Keratinocyte (primary cell): ENCODE data around the gene TAPT1. TPM values are rescaled to one million over a fixed set of nuclear protein-coding genes. Genes with fewer than 3 reads are reported as not detected.

Experiments
- DNase-seq: peaks from one replicate; pipeline ENCODE4 v3.0.0-alpha.2; 2011; ENCODE audit warnings: low read depth, missing footprints, low spot score
- FAIRE-seq: peaks from 2 replicates; lab custom pipeline; 2011; peaks lifted over from hg19 to GRCh38; lab: Jason Lieb, UNC
- H2AFZ ChIP-seq: 2 replicates; pipeline ENCODE4 v1.6.0; 2012; ENCODE audit warnings: low read length, control low read depth, inconsistent platforms; ENCODE audit not compliant: control insufficient read depth
- H3K27ac ChIP-seq: 2 replicates; pipeline ENCODE4 v1.5.1; 2011; ENCODE audit warnings: low read length; ENCODE audit not compliant: control insufficient read depth, insufficient read depth
- H3K27me3 ChIP-seq: 3 replicates; pipeline ENCODE4 v1.6.0; 2011; ENCODE audit warnings: low read length; ENCODE audit not compliant: control insufficient read depth, insufficient read depth; ENCODE audit errors: extremely low read depth
- H3K36me3 ChIP-seq, 2 experiments: 2 replicates in 1 of 2; 3 replicates in 1 of 2; pipeline ENCODE4 v1.5.1; 2011; ENCODE audit warnings: low read length in 2 of 2, mild to moderate bottlenecking in 1 of 2; ENCODE audit not compliant: control insufficient read depth in 2 of 2, insufficient read depth in 2 of 2; ENCODE audit errors: extremely low read depth in 1 of 2
- H3K4me1 ChIP-seq: 3 replicates; pipeline ENCODE4 v1.5.1; 2011; ENCODE audit warnings: low read length; ENCODE audit not compliant: control insufficient read depth, insufficient read depth; ENCODE audit errors: extremely low read depth
- H3K4me2 ChIP-seq: 3 replicates; pipeline ENCODE4 v1.6.0; 2011; ENCODE audit warnings: low read depth, low read length; ENCODE audit not compliant: control insufficient read depth, insufficient read depth; ENCODE audit errors: extremely low read depth
- H3K4me3 ChIP-seq, 3 experiments: fragments of 200-600 bp in 1 of 3; sonication (generic) in 1 of 3; 2 replicates in 2 of 3; 3 replicates in 1 of 3; pipeline ENCODE4 v1.5.1; 2011 to 2016; ENCODE audit warnings: low read length in 3 of 3, mild to moderate bottlenecking in 3 of 3, control low read depth in 2 of 3, inconsistent platforms in 1 of 3, low read depth in 1 of 3, mixed read lengths in 1 of 3, mixed run types in 1 of 3, moderate library complexity in 1 of 3; ENCODE audit not compliant: control insufficient read depth in 2 of 3, insufficient read depth in 2 of 3; ENCODE audit errors: extremely low read depth in 1 of 3
- H3K79me2 ChIP-seq: 2 replicates; pipeline ENCODE4 v1.6.0; 2012; ENCODE audit warnings: low read length; ENCODE audit not compliant: control insufficient read depth, insufficient read depth
- H3K9ac ChIP-seq: 3 replicates; pipeline ENCODE4 v1.6.0; 2011; ENCODE audit warnings: low read length; ENCODE audit not compliant: control insufficient read depth, insufficient read depth; ENCODE audit errors: extremely low read depth
- H3K9me1 ChIP-seq: 3 replicates; pipeline ENCODE4 v1.6.0; 2011; ENCODE audit warnings: low read length; ENCODE audit not compliant: control insufficient read depth, insufficient read depth; ENCODE audit errors: extremely low read depth
- H3K9me3 ChIP-seq: 2 replicates; pipeline ENCODE4 v1.5.1; 2012; ENCODE audit warnings: low read depth, low read length; ENCODE audit not compliant: control insufficient read depth
- H4K20me1 ChIP-seq: 3 replicates; pipeline ENCODE4 v1.6.0; 2011; ENCODE audit warnings: low read length; ENCODE audit not compliant: control insufficient read depth, insufficient read depth; ENCODE audit errors: extremely low read depth
- CTCF ChIP-seq, 3 experiments: IDR thresholded peaks in 1 of 3; conservative IDR thresholded peaks in 1 of 3; optimal IDR thresholded peaks in 1 of 3; 2 replicates in 2 of 3; 3 replicates in 1 of 3; pipeline versions ENCODE3 to v1.5.1; 2011; ENCODE audit warnings: low read length in 3 of 3, mild to moderate bottlenecking in 3 of 3, moderate library complexity in 2 of 3, control low read depth in 1 of 3, inconsistent platforms in 1 of 3; ENCODE audit not compliant: insufficient read depth in 2 of 3; ENCODE audit errors: extremely low read depth in 1 of 3
- EZH2 ChIP-seq: IDR thresholded peaks from one replicate; pipeline ENCODE4 v1.6.1; 2012; ENCODE audit warnings: inconsistent platforms, mild to moderate bottlenecking, low read length, moderate library complexity
- dilution Hi-C: fragments of 300-500 bp; cut with MboI; formaldehyde crosslinking; loops from one replicate; pipeline ENCODE4 v1.7.0; 2020; ENCODE audit warnings: low sequenced_read_pairs; ENCODE audit not compliant: extremely low pct_ligation_motif_present
- polyA plus RNA-seq, 5 experiments: library from polyadenylated mRNA; depleted of rRNA in 3 of 5; stranded (reverse) in 3 of 5; stranded (forward) in 1 of 5; unstranded in 1 of 5; fragments of >200 nt; gene quantifications; 1 replicate in 1 of 5; 2 replicates in 3 of 5; 3 replicates in 1 of 5; pipeline versions ENCODE4 v1.2.1 to v1.2.3, GENCODE V29; 2011 to 2012; ENCODE audit warnings: missing spikeins in 2 of 5, low read depth in 1 of 5, low replicate concordance in 1 of 5

Gene TAPT1
- polyA plus RNA-seq, 1 donor (not counting 4 experiments of a cell fraction or from before 2014, with no cell fraction given) = 10.7 TPM

- H3K9me1 ChIP-seq = no peaks in the 10 kb centered on the region
- no peak overlapping the region for H3K27ac ChIP-seq
- no peak overlapping the region for H3K4me3 ChIP-seq
- dilution Hi-C loops = no loop called here
- no peak overlapping the region for H3K9ac ChIP-seq
- peaks cover 14% of the 10 kb centered on the region for H3K4me1 ChIP-seq
- H3K4me2 ChIP-seq = no peak overlapping the region
- H3K27me3 ChIP-seq = no peaks in the 10 kb centered on the region
- H3K9me3 ChIP-seq = no peaks in the 10 kb centered on the region
- FAIRE-seq (peak; percentile 48), DNase-seq (no peak)
- TF ChIP-seq CTCF (optimal IDR thresholded peaks at IDR 0.05 in 1 of 3, IDR thresholded peaks at IDR 0.05 in 1 of 3, conservative IDR thresholded peaks at IDR 0.05 in 1 of 3; ENCODE audit: extremely low read depth in 1 of 3, insufficient read depth in 2 of 3, low read length in 3 of 3) = peak in 2 of 3 experiments; percentile 23 to 38
- TF ChIP-seq EZH2 = no peak
- no peak overlapping the region for H2AFZ ChIP-seq
- H4K20me1 ChIP-seq = no peaks in the 10 kb centered on the region
- H3K79me2 ChIP-seq = no peaks in the 10 kb centered on the region
- no peaks in the 10 kb centered on the region for H3K36me3 ChIP-seq
These were observed 38.5 kb upstream of the TAPT1 start for GRCh38 chr4:16264798-16265197.

- no peak overlapping the region for H2AFZ ChIP-seq
- FAIRE-seq = no peak
These were observed 36.8 kb upstream of the TAPT1 start for GRCh38 chr4:16263056-16263455.

More at GRCh38 chr4:16263056-16263455, 36.8 kb upstream of the TAPT1 start:
- H4K20me1 ChIP-seq = no peaks in the 10 kb centered on the region
- no peak overlapping the region for H3K9ac ChIP-seq
- H3K4me3 ChIP-seq = no peak overlapping the region
- no peaks in the 10 kb centered on the region for H3K36me3 ChIP-seq
- no peaks in the 10 kb centered on the region for H3K4me1 ChIP-seq
- TF ChIP-seq CTCF (optimal IDR thresholded peaks at IDR 0.05 in 1 of 3, IDR thresholded peaks at IDR 0.05 in 1 of 3, conservative IDR thresholded peaks at IDR 0.05 in 1 of 3; ENCODE audit: extremely low read depth in 1 of 3, insufficient read depth in 2 of 3, low read length in 3 of 3) (no peak), EZH2 (no peak)
- no peak for DNase-seq
- H3K9me1 ChIP-seq = no peaks in the 10 kb centered on the region
- H3K4me2 ChIP-seq = no peak overlapping the region
- no peak overlapping the region for H3K27ac ChIP-seq
- H3K27me3 ChIP-seq = no peaks in the 10 kb centered on the region
- H3K9me3 ChIP-seq = no peaks in the 10 kb centered on the region
- no peaks in the 10 kb centered on the region for H3K79me2 ChIP-seq
- dilution Hi-C loops = no loop called here
